Measurements from ENCODE around the gene EHF.

DNA sequence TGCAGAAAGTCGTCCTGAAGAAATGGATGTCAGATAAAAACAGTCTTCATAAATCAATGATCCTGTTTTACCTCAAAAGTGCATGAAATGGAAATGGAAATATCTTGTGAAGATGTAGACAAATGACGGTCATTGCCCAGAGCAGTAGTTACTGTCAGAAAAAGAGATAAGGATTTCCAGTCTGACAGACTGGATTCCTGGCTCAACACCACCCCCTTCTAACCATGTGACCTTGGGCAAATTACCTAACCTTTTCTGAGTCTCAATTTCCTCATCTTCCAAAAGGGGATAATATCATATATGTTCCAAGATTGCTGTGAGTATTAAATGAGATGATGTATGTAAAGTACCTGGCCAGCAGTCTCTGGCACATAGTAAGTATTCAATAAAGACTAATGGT lies 32.9 kb upstream of the EHF start:
- TF ChIP-seq, protein P1, sequence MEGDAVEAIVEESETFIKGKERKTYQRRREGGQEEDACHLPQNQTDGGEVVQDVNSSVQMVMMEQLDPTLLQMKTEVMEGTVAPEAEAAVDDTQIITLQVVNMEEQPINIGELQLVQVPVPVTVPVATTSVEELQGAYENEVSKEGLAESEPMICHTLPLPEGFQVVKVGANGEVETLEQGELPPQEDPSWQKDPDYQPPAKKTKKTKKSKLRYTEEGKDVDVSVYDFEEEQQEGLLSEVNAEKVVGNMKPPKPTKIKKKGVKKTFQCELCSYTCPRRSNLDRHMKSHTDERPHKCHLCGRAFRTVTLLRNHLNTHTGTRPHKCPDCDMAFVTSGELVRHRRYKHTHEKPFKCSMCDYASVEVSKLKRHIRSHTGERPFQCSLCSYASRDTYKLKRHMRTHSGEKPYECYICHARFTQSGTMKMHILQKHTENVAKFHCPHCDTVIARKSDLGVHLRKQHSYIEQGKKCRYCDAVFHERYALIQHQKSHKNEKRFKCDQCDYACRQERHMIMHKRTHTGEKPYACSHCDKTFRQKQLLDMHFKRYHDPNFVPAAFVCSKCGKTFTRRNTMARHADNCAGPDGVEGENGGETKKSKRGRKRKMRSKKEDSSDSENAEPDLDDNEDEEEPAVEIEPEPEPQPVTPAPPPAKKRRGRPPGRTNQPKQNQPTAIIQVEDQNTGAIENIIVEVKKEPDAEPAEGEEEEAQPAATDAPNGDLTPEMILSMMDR (IDR thresholded peaks at IDR 0.05; ENCODE audit: control extremely low read depth in 1 of 3, insufficient read depth in 1 of 3, low read depth in 1 of 3, low read length in 3 of 3): no peak
- TF ChIP-seq EZH2 (IDR thresholded peaks at IDR 0.05; ENCODE audit: low read depth, low read length, severe bottlenecking) (no peak), CREB1 (IDR thresholded peaks at IDR 0.05) (no peak), CEBPB (IDR thresholded peaks at IDR 0.05; ENCODE audit: low read depth, low read length) (no peak), MAFK (IDR thresholded peaks at IDR 0.05; ENCODE audit: low read depth, low read length) (no peak), TBP (IDR thresholded peaks at IDR 0.05; ENCODE audit: low read depth, low read length) (no peak), POLR2AphosphoS5 (IDR thresholded peaks at IDR 0.05; ENCODE audit: low read depth, low read length) (no peak), SIN3A (conservative IDR thresholded peaks at IDR 0.05 in 1 of 2, IDR thresholded peaks at IDR 0.05 in 1 of 2; ENCODE audit: low read depth in 1 of 2, low read length in 2 of 2) (no peak), SAP30 (IDR thresholded peaks at IDR 0.05; ENCODE audit: insufficient read depth, insufficient replicate concordance, low read length) (no peak), POLR2A (IDR thresholded peaks at IDR 0.05; ENCODE audit: control extremely low read depth in 1 of 2, low read depth in 2 of 2, low read length in 2 of 2) (no peak)
